Loucy (cell line): Measurements from ENCODE around the gene KLHL14.

Source experiments
- EZH2phosphoT487 ChIP-seq: fragments of 200-600 bp; IDR thresholded peaks from 2 replicates; pipeline ENCODE4 v1.6.1; 2018; ENCODE audit warnings: antibody characterized with exemption, mild to moderate bottlenecking, moderate library complexity, borderline replicate concordance
- TF ChIP-seq, protein P1 (sequence below): fragments of 200-600 bp; sonication (generic); conservative IDR thresholded peaks from 2 replicates; pipeline ENCODE4 v1.5.1; 2014; ENCODE audit warnings: mild to moderate bottlenecking, antibody characterized with exemption, low read length

DNA sequence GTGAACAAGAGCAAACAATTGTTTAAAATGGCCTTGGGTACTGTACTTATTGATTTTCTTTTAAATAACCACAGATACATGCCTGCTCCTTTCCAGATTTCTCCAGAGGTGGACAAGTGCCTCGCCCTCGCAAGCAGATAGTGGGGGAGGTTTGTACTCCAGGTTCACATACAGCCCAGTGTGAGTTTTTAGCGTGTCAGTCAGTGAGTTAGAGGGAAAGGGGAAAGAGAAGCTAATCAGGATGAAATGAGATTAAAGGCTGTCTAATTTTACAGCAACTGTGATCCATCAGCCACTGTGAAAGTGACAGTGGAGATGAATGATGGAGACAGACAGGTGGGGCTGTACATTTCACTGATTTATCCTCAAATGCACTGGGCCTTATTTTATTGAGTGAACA is 74.7 kb downstream of the KLHL14 start:
- no peak for TF ChIP-seq EZH2phosphoT487
- TF ChIP-seq, protein P1, sequence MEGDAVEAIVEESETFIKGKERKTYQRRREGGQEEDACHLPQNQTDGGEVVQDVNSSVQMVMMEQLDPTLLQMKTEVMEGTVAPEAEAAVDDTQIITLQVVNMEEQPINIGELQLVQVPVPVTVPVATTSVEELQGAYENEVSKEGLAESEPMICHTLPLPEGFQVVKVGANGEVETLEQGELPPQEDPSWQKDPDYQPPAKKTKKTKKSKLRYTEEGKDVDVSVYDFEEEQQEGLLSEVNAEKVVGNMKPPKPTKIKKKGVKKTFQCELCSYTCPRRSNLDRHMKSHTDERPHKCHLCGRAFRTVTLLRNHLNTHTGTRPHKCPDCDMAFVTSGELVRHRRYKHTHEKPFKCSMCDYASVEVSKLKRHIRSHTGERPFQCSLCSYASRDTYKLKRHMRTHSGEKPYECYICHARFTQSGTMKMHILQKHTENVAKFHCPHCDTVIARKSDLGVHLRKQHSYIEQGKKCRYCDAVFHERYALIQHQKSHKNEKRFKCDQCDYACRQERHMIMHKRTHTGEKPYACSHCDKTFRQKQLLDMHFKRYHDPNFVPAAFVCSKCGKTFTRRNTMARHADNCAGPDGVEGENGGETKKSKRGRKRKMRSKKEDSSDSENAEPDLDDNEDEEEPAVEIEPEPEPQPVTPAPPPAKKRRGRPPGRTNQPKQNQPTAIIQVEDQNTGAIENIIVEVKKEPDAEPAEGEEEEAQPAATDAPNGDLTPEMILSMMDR, result no peak
